Lung (tissue), 12 donors: ENCODE measurements around the gene KRT17. TPM values are rescaled to one million over a fixed set of nuclear protein-coding genes. Genes with fewer than 3 reads are reported as not detected.
"Not testable (repeated sequence)": the region's sequence is repeated elsewhere in the genome, so short reads cannot be mapped to it uniquely, and the experiment has no call there.

Experiments
- ATAC-seq: fragments of 200-7000 bp; cut with Tn5 transposase; one replicate; pipeline ENCODE4 v1.9.1; 2020; ENCODE audit warnings: moderate number of reproducible peaks; ENCODE audit not compliant: insufficient read depth, low FRiP score
- DNase-seq, 3 donors: peaks; one replicate each; pipeline ENCODE4 v3.0.0-alpha.2; 2013 to 2017
- H3K27ac ChIP-seq, 2 donors: one replicate each; pipeline ENCODE4 v1.5.1; 2013; ENCODE audit warnings: mild to moderate bottlenecking in 2 of 2, moderate library complexity in 2 of 2, control low read depth in 1 of 2, inconsistent platforms in 1 of 2, low read depth in 1 of 2, low read length in 1 of 2
- H3K27me3 ChIP-seq, 3 donors: one replicate each; pipeline ENCODE4 v1.5.1; 2013; ENCODE audit warnings: low read length in 2 of 3; ENCODE audit not compliant: control insufficient read depth in 3 of 3, insufficient read depth in 3 of 3
- H3K36me3 ChIP-seq, 4 donors: one replicate each; pipeline ENCODE4 v1.5.1; 2013; ENCODE audit warnings: low read length in 4 of 4, mild to moderate bottlenecking in 1 of 4, moderate library complexity in 1 of 4; ENCODE audit not compliant: control insufficient read depth in 4 of 4, insufficient read depth in 4 of 4
- H3K4me1 ChIP-seq, 5 donors: one replicate each; pipeline ENCODE4 v1.5.1; 2013; ENCODE audit warnings: low read length in 5 of 5, mild to moderate bottlenecking in 2 of 5, moderate library complexity in 1 of 5; ENCODE audit not compliant: control insufficient read depth in 5 of 5, insufficient read depth in 5 of 5
- H3K4me3 ChIP-seq: one replicate; pipeline ENCODE4 v1.5.1; 2013; ENCODE audit warnings: mild to moderate bottlenecking, control low read depth, moderate library complexity
- H3K9ac ChIP-seq, 2 donors: one replicate each; pipeline ENCODE4 v1.5.1; 2013; ENCODE audit warnings: low read length in 2 of 2, control low read depth in 1 of 2; ENCODE audit not compliant: insufficient read depth in 1 of 2
- H3K9me3 ChIP-seq, 4 donors: one replicate each; pipeline ENCODE4 v1.5.1; 2013; ENCODE audit warnings: low read length in 3 of 4, mild to moderate bottlenecking in 1 of 4, moderate library complexity in 1 of 4; ENCODE audit not compliant: control insufficient read depth in 4 of 4, insufficient read depth in 3 of 4
- CTCF ChIP-seq: IDR thresholded peaks from 2 replicates; pipeline ENCODE4 v1.5.1; 2012; ENCODE audit warnings: mild to moderate bottlenecking; ENCODE audit errors: control extremely low read depth, extremely low read depth
- WGBS, 2 donors: extraction: QIAGEN DNeasy Blood & Tissue Kit; methylation state at CpG; one replicate each; pipeline ENCODE4 v1.1.7; 2013; 5-methylcytosine and 5-hydroxymethylcytosine counted together
- polyA plus RNA-seq, 2 donors: library from polyadenylated mRNA; stranded (reverse); fragments of 200-250 nt; gene quantifications; one replicate each; pipeline ENCODE4 v1.2.1, GENCODE V29; 2013
- total RNA-seq, 2 donors: library from RNA; depleted of rRNA in 1 of 2; stranded (reverse); fragments of >200 nt in 1 of 2; gene quantifications; one replicate each; pipeline ENCODE4 v1.2.1, GENCODE V29; 2014 to 2021
- donor health status: control.
- donor health status: control.
- donor health status: Bipolar disorder and iron deficiency.
- donor health status: healthy.
- donor health status: DM: yes; HTN: yes; CAD: no.

KRT17 gene
- total and polyA plus RNA-seq, 4 donors, result 27.3 to 47.2 (median 42.6) TPM

GRCh38 chr17:41647940-41648410 is 23.6 kb upstream of the KRT17 start:
- peak; percentile 93 for TF ChIP-seq CTCF
- Histone ChIP-seq H3K9me3 (peaks cover 0 to 4% (median 0%) of the 10 kb centered on the region in 4 donors), H3K27me3 (no peaks in the 10 kb centered on the region), H3K4me1 (peaks cover 0 to 29% (median 14%) of the 10 kb centered on the region in 5 donors), H3K27ac (no peak overlapping the region), H3K9ac (no peak overlapping the region), H3K36me3 (no peaks in the 10 kb centered on the region), H3K4me3 (no peak overlapping the region)
- DNase-seq (peak; percentile 83 to 89 (median 84)), ATAC-seq (peak; percentile 65)
- 1 to 2% methylated on average over 22 of the region's 22 CpGs for WGBS, 2 donors

- no peak overlapping the region for H3K9ac ChIP-seq
- no peaks in the 10 kb centered on the region for H3K36me3 ChIP-seq
- H3K9me3 ChIP-seq, result peaks cover 0 to 4% (median 0%) of the 10 kb centered on the region in 4 donors
- DNase-seq, result no peak
- no peaks in the 10 kb centered on the region for H3K27me3 ChIP-seq
- H3K27ac ChIP-seq, result no peak overlapping the region
- ATAC-seq, result no peak
- H3K4me1 ChIP-seq, result peaks cover 0 to 25% (median 14%) of the 10 kb centered on the region in 5 donors
- WGBS, 2 donors, result 75 to 79% methylated on average over 15 of the region's 15 CpGs
- no peak overlapping the region for H3K4me3 ChIP-seq
- no peak for TF ChIP-seq CTCF
Observed at GRCh38 chr17:41647038-41647813, 22.9 kb upstream of the KRT17 start.

GRCh38 chr17:41642252-41643156 is 18.1 kb upstream of the KRT17 start:
- H3K36me3 ChIP-seq, result no peaks in the 10 kb centered on the region
- TF ChIP-seq CTCF, result no peak
- H3K4me3 ChIP-seq, result no peak overlapping the region
- no peak for DNase-seq
- no peak overlapping the region for H3K9ac ChIP-seq
- H3K27ac ChIP-seq, result no peak overlapping the region
- H3K9me3 ChIP-seq, result no peaks in the 10 kb centered on the region
- no peaks in the 10 kb centered on the region for H3K27me3 ChIP-seq
- ATAC-seq, result no peak
- 87 to 93% methylated on average over 13 of the region's 13 CpGs for WGBS, 2 donors
- H3K4me1 ChIP-seq, result peaks cover 0 to 2% (median 0%) of the 10 kb centered on the region in 5 donors

- peaks cover 0 to 14% (median 3%) of the 10 kb centered on the region in 5 donors for H3K4me1 ChIP-seq
- DNase-seq, H3K27ac ChIP-seq, H3K4me3 ChIP-seq, H3K9me3 ChIP-seq, ATAC-seq, H3K9ac ChIP-seq, H3K36me3 ChIP-seq, H3K27me3 ChIP-seq: not testable (repeated sequence)
- WGBS, 2 donors, result 94 to 96% methylated on average over 5 of the region's 5 CpGs
Observed at GRCh38 chr17:41640596-41640995, 16.2 kb upstream of the KRT17 start.
